ENCODE measurements around the gene NAT14.
"Not testable (repeated sequence)": the region's sequence is repeated elsewhere in the genome, so short reads cannot be mapped to it uniquely, and the experiment has no call there.

NAT14 gene

GRCh38 chr19:55447421-55448174 is 37.4 kb upstream of the NAT14 start:
- no peak for DNase-seq (ENCODE audit: low spot score)
- TF ChIP-seq CTCF (IDR thresholded peaks at IDR 0.05; ENCODE audit: extremely low read depth, missing control alignments), result no peak

GRCh38 chr19:55448175-55448490 is 36.9 kb upstream of the NAT14 start:
- not testable (repeated sequence) for DNase-seq (ENCODE audit: low spot score)

GRCh38 chr19:55449469-55449868 is 35.5 kb upstream of the NAT14 start:
- no peak for DNase-seq (ENCODE audit: low spot score)
- no peak for TF ChIP-seq CTCF (IDR thresholded peaks at IDR 0.05; ENCODE audit: extremely low read depth, missing control alignments)

- no peak for TF ChIP-seq CTCF (IDR thresholded peaks at IDR 0.05; ENCODE audit: extremely low read depth, missing control alignments)
- DNase-seq (ENCODE audit: low spot score), result peak; percentile 65
Observed at GRCh38 chr19:55451163-55451964, 33.6 kb upstream of the NAT14 start.

- no peak for TF ChIP-seq CTCF (IDR thresholded peaks at IDR 0.05; ENCODE audit: extremely low read depth, missing control alignments)
- peak; percentile 46 for DNase-seq (ENCODE audit: low spot score)
Observed at GRCh38 chr19:55451965-55452748, 32.8 kb upstream of the NAT14 start.

- no peak for TF ChIP-seq CTCF (IDR thresholded peaks at IDR 0.05; ENCODE audit: extremely low read depth, missing control alignments)
Observed at GRCh38 chr19:55452749-55453346, 32.1 kb upstream of the NAT14 start.

GRCh38 chr19:55453511-55454260 is 31.3 kb upstream of the NAT14 start:
- DNase-seq (ENCODE audit: low spot score), result no peak
- TF ChIP-seq CTCF (IDR thresholded peaks at IDR 0.05; ENCODE audit: extremely low read depth, missing control alignments), result no peak

More at GRCh38 chr19:55452749-55453346, 32.1 kb upstream of the NAT14 start:
- DNase-seq (ENCODE audit: low spot score), result no peak
